K562 (cell line): ENCODE results near the gene ZNF219. TPM values are rescaled to one million over a fixed set of nuclear protein-coding genes. Genes with fewer than 3 reads are reported as not detected.

Experiments used
- ATAC-seq: fragments of 200-7000 bp; cut with Tn5 transposase; 3 replicates; pipeline ENCODE4 v1.9.1; 2020; ENCODE audit warnings: moderate library complexity
- BruUV-seq: library from RNA; stranded (reverse); fragments of 400-500 nt; replicated peaks from 2 replicates; lab custom pipeline; 2021; lab: Mats Ljungman, UMichigan
- CTCF ChIA-PET: fragments of 300-600 bp; formaldehyde crosslinking; extraction: SDS; loops from one replicate; lab custom pipeline; 2021; ENCODE audit warnings: low intra/inter-chr PET ratio; lab: Yijun Ruan, JAX
- POLR2A ChIA-PET: fragments of 300-600, 350-650 bp; sonication (Branson Sonifier 250); formaldehyde crosslinking; extraction: SDS; loops from one replicate; lab custom pipeline; 2021; ENCODE audit warnings: antibody characterized with exemption, inconsistent platforms; lab: Yijun Ruan, JAX
- DNase-seq, 4 experiments: peaks; one replicate each; pipeline versions ENCODE4 v3.0.0 to v3.0.0-alpha.2; 2011 to 2018; ENCODE audit warnings: low spot score in 3 of 4, mixed read lengths in 3 of 4; ENCODE audit errors: extremely low read depth in 1 of 4
- FAIRE-seq: peaks from 2 replicates; lab custom pipeline; 2011; peaks lifted over from hg19 to GRCh38; lab: Jason Lieb, UNC
- H2AFZ ChIP-seq: 2 replicates; pipeline ENCODE4 v1.6.0; 2011; ENCODE audit warnings: low read depth, low read length, control low read depth, inconsistent platforms
- H3K27ac ChIP-seq: fragments of 200-600 bp; 3 replicates; pipeline ENCODE4 v1.8.0; 2011; ENCODE audit warnings: low read depth, mild to moderate bottlenecking, control low read depth, inconsistent platforms, low read length, moderate library complexity, mixed read lengths; ENCODE audit errors: extremely low read depth
- H3K27me3 ChIP-seq, 2 experiments: fragments of 300-600 bp in 1 of 2; 2 replicates in 1 of 2; 3 replicates in 1 of 2; pipeline versions ENCODE4 v1.6.0 to v1.8.0; 2011; ENCODE audit warnings: inconsistent platforms in 2 of 2, low read length in 2 of 2, mild to moderate bottlenecking in 1 of 2, mixed read lengths in 1 of 2, moderate library complexity in 1 of 2; ENCODE audit not compliant: control insufficient read depth in 2 of 2, insufficient read depth in 2 of 2
- H3K36me3 ChIP-seq: fragments of 300-600 bp; 3 replicates; pipeline ENCODE4 v1.8.0; 2011; ENCODE audit warnings: mild to moderate bottlenecking, low read length, inconsistent platforms; ENCODE audit not compliant: control insufficient read depth, insufficient read depth
- H3K4me1 ChIP-seq, 2 experiments: fragments of 200-600 bp in 1 of 2; replicated peaks in 1 of 2; 2 replicates in 1 of 2; 3 replicates in 1 of 2; pipeline versions ENCODE4 v1.5.1 to v1.8.0; 2011; ENCODE audit warnings: inconsistent platforms in 2 of 2, low read length in 2 of 2, mild to moderate bottlenecking in 1 of 2, mixed read lengths in 1 of 2, moderate library complexity in 1 of 2; ENCODE audit not compliant: control insufficient read depth in 2 of 2, insufficient read depth in 2 of 2
- H3K4me2 ChIP-seq: 2 replicates; pipeline ENCODE4 v1.6.1; 2011; ENCODE audit warnings: low read length, control low read depth, inconsistent platforms, mixed read lengths; ENCODE audit not compliant: insufficient read depth
- H3K4me3 ChIP-seq: fragments of 200-600 bp; sonication (generic), shearing (Covaris generic); 2 replicates; pipeline ENCODE4 v1.5.1; 2016; ENCODE audit warnings: control low read depth, inconsistent platforms
- H3K79me2 ChIP-seq: fragments of 200-600 bp; 3 replicates; pipeline ENCODE4 v1.8.0; 2011; ENCODE audit warnings: low read length, inconsistent platforms; ENCODE audit not compliant: control insufficient read depth, insufficient read depth
- H3K9ac ChIP-seq, 2 experiments: 2 replicates each; pipeline versions ENCODE4 v1.6.0 to v1.6.1; 2011; ENCODE audit warnings: low read depth in 2 of 2, low read length in 2 of 2, control low read depth in 1 of 2, inconsistent platforms in 1 of 2, mild to moderate bottlenecking in 1 of 2, mixed read lengths in 1 of 2; ENCODE audit not compliant: insufficient read depth in 1 of 2
- H3K9me1 ChIP-seq: one replicate; pipeline ENCODE4 v1.6.0; 2011; ENCODE audit warnings: inconsistent platforms, mild to moderate bottlenecking, low read length, moderate library complexity; ENCODE audit not compliant: control insufficient read depth, insufficient read depth
- H3K9me3 ChIP-seq: replicated peaks from 2 replicates; pipeline ENCODE4 v1.5.1; 2011; ENCODE audit warnings: low read depth, low read length, inconsistent platforms; ENCODE audit not compliant: control insufficient read depth, insufficient read depth
- H4K20me1 ChIP-seq: replicated peaks from 2 replicates; pipeline ENCODE4 v1.6.1; 2011; ENCODE audit warnings: low read length, inconsistent platforms, mixed read lengths; ENCODE audit not compliant: control insufficient read depth, insufficient read depth
- CUX1 ChIP-seq: fragments of 200-800 bp; sonication (Bioruptor generic); IDR thresholded peaks from 2 replicates; pipeline ENCODE4 v1.6.1; 2016; ENCODE audit warnings: missing genetic modification characterization, missing compliant biosample characterization
- E4F1 ChIP-seq: fragments of 250-450 bp; sonication (Bioruptor Pico); IDR thresholded peaks from 2 replicates; pipeline ENCODE4 v1.5.0; 2021; ENCODE audit warnings: mild to moderate bottlenecking, borderline replicate concordance
- ELF1 ChIP-seq: fragments of 200-800 bp; sonication (Bioruptor generic); IDR thresholded peaks from 2 replicates; pipeline ENCODE4 v1.6.1; 2016; ENCODE audit warnings: missing genetic modification characterization, missing compliant biosample characterization
- HDAC6 ChIP-seq: IDR thresholded peaks from 2 replicates; pipeline ENCODE4 v1.6.1; 2012; ENCODE audit warnings: low read depth, mild to moderate bottlenecking, control low read depth, inconsistent platforms, low read length, moderate library complexity
- KLF6 ChIP-seq: fragments of 250-450 bp; sonication (Bioruptor Pico); IDR thresholded peaks from 2 replicates; pipeline ENCODE4 v1.4.0; 2020; ENCODE audit warnings: mild to moderate bottlenecking, moderate library complexity, borderline replicate concordance
- MECOM ChIP-seq: fragments of 250-450 bp; sonication (Bioruptor Pico); IDR thresholded peaks from 2 replicates; pipeline ENCODE4 v1.8.0; 2022; ENCODE audit warnings: inconsistent platforms
- PTTG1 ChIP-seq: fragments of 450-650 bp; IDR thresholded peaks from 2 replicates; pipeline ENCODE4 v1.6.1; 2016; ENCODE audit warnings: low read depth, mild to moderate bottlenecking, missing genetic modification characterization, missing compliant biosample characterization
- ZNF143 ChIP-seq: sonication (generic); formaldehyde crosslinking; IDR thresholded peaks from 2 replicates; pipeline ENCODE4 v1.9.0; 2022; ENCODE audit warnings: mild to moderate bottlenecking, missing genetic modification reagents
- ZNF561 ChIP-seq: fragments of 450-650 bp; formaldehyde crosslinking; conservative IDR thresholded peaks from 2 replicates; pipeline ENCODE4 v1.4.0; 2020; ENCODE audit warnings: mild to moderate bottlenecking, moderate library complexity
- ZNF586 ChIP-seq: fragments of 450-650 bp; formaldehyde crosslinking; conservative IDR thresholded peaks from 2 replicates; pipeline ENCODE4 v1.4.0; 2020; ENCODE audit warnings: mild to moderate bottlenecking, moderate library complexity
- WGBS: fragments of 100-300 bp; shearing (Covaris generic); methylation state at CpG from one replicate; pipeline ENCODE4 v1.1.6; 2016; ENCODE audit warnings: low coverage, mixed read lengths; ENCODE audit not compliant: insufficient coverage; ENCODE audit errors: missing lambda C conversion rate; 5-methylcytosine and 5-hydroxymethylcytosine counted together
- in situ Hi-C: fragments of 300-500 bp; cut with MboI; formaldehyde crosslinking; loops from 4 replicates; pipeline ENCODE4 v1.15.0; 2018; ENCODE audit warnings: inconsistent platforms, mixed read lengths
- intact Hi-C: fragments of 100-400 bp; cut with micrococcal nuclease; formaldehyde crosslinking; loops from 2 replicates; pipeline ENCODE4 v1.14.2; 2022
- polyA plus RNA-seq, 8 experiments: library from polyadenylated mRNA; depleted of rRNA in 4 of 8; stranded (reverse) in 5 of 8; unstranded in 3 of 8; fragments of >200 nt; fragmentation: Nextera tagmentation in 2 of 8; fragmentation: Illumina TruSeq in 1 of 8; extraction: Ambion mirVana in 2 of 8; extraction: Trizol in 1 of 8; gene quantifications; 2 replicates each; pipeline versions ENCODE4 v1.2.1 to v1.2.3, GENCODE V29; 2011 to 2014; ENCODE audit warnings: inconsistent platforms in 1 of 8, missing spikeins in 1 of 8
- total RNA-seq, 7 experiments: library from RNA; depleted of rRNA in 6 of 7; stranded (reverse); fragments of >200 nt in 6 of 7; fragmentation: Illumina TruSeq in 2 of 7; extraction: Trizol in 2 of 7; gene quantifications; 2 replicates each; pipeline versions ENCODE4 v1.2.1 to v1.2.3, GENCODE V29; 2011 to 2021; ENCODE audit warnings: low replicate concordance in 1 of 7

The ZNF219 gene
- total and polyA plus RNA-seq, 9 of the 15 experiments (the other 6 are each of a cell fraction or from before 2014, with no cell fraction given) = 0.29 to 10.6 (median 2.8) TPM

DNA sequence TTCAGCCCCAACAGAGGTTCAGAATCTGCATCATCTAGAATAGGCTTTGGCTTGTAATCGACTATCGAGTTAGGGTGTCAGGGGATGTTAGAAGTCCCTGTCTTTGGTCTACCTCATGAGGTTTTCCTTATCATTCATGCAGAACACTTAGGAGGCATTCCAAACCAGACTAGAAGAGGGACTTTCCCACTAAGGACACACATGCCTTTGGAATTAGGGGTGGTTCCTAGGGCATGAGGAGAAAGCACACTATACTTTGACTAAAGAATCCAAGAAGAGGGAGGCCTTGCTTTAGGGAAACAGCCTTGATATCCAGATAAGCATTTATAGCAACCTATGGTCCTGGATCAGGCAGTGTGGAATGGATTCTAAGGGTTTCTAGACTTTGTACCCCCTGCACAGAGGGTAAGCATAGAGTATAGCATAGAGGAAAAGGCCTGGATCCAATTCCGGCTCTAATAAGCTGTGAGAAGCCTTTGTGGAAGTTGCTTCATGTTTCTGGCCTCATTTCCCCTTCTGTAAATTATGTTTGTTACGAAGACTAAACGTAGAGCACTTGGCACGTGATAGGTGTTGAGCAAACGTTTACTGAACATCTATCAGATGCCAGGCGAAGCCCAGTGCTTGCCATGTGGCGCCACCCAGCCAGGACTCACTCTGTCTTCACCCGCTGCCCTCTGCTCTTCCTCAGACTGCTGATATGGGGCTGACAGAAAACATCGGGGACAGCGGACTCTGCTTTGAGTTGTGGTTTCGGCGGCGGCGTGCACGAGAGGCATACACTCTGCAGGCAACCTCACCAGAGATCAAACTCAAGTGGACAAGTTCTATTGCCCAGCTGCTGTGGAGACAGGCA is 13.2 kb downstream of the ZNF219 start:
- no peaks in the 10 kb centered on the region for H3K9me1 ChIP-seq
- H3K4me2 ChIP-seq = no peak overlapping the region
- H3K36me3 ChIP-seq = no peaks in the 10 kb centered on the region
- H3K9me3 ChIP-seq = no peaks in the 10 kb centered on the region
- no peak overlapping the region for H2AFZ ChIP-seq
- no TSS peak for BruUV-seq
- in situ Hi-C loops = no loop called here
- H3K27me3 ChIP-seq = no peaks in the 10 kb centered on the region
- H3K9ac ChIP-seq = no peak overlapping the region
- H4K20me1 ChIP-seq = no peaks in the 10 kb centered on the region
- no peak overlapping the region for H3K27ac ChIP-seq
- FAIRE-seq (no peak), ATAC-seq (no peak), DNase-seq (no peak)
- ChIA-PET POLR2A (no interaction called here), CTCF (no interaction called here)
- H3K4me3 ChIP-seq = no peak overlapping the region
- H3K79me2 ChIP-seq = no peaks in the 10 kb centered on the region
- 55% methylated on average over 14 of the region's 17 CpGs for WGBS
- intact Hi-C loops = no loop called here
- H3K4me1 ChIP-seq = peaks cover 0 to 6% of the 10 kb centered on the region in 2 experiments; a peak in 2 of 5 replicates
- TF ChIP-seq ZNF586 (CRISPR knock-in tag) (no peak), PTTG1 (no peak), HDAC6 (no peak), KLF6 (CRISPR knock-in tag) (no peak), ZNF561 (CRISPR knock-in tag) (no peak), CUX1 (CRISPR knock-in tag) (no peak), MECOM (CRISPR knock-in tag) (no peak), ZNF143 (no peak), E4F1 (CRISPR knock-in tag) (no peak), ELF1 (tag) (no peak)
